GM19463 (cell line): ENCODE results near the gene OTP.

ENCODE experiments used
- ATAC-seq: cut with Tn5 transposase; IDR thresholded peaks from one replicate; pipeline ENCODE4 v1.9.1; 2021; ENCODE audit warnings: mild to moderate bottlenecking, moderate library complexity; ENCODE audit not compliant: unreplicated experiment

OTP gene

DNA sequence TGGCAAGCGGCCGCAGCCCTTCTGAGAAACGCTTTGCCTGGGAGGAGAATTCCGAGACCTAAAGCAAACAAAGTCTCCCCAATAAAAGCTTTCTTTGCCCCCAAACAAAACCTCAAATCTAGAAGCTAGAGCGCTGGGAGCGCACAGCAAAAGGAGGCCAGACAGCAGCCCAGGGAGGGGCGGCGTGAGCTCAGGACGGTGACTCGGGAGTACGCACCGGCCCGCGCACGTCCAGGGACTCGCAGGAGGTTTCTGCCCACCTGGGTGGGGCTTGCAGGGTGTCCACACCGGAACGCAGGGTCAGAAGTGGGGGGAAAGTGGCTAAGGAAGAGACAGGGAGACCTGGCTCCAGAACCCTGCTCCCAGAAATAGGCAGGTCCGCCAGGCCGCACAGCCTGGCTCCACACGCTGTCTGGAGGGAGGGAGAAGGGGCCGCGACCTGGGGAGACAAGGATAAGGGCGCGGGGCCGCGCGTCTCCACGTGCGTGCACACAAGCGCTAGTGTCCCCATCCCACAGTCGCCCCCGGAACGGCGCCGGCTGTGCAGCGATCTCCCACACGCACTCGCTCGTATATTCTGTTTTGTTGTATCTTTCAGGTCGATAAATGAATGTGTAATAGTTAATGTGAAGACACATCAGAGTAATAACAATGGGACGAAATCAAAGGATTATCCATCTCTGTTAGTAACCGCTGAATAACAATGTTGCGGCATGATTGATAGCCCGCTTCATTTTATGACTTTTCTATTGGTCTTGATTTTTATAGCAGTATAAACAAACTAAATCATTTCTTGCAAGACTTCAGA lies 2.3 kb upstream of the OTP start:
- no peak for ATAC-seq

DNA sequence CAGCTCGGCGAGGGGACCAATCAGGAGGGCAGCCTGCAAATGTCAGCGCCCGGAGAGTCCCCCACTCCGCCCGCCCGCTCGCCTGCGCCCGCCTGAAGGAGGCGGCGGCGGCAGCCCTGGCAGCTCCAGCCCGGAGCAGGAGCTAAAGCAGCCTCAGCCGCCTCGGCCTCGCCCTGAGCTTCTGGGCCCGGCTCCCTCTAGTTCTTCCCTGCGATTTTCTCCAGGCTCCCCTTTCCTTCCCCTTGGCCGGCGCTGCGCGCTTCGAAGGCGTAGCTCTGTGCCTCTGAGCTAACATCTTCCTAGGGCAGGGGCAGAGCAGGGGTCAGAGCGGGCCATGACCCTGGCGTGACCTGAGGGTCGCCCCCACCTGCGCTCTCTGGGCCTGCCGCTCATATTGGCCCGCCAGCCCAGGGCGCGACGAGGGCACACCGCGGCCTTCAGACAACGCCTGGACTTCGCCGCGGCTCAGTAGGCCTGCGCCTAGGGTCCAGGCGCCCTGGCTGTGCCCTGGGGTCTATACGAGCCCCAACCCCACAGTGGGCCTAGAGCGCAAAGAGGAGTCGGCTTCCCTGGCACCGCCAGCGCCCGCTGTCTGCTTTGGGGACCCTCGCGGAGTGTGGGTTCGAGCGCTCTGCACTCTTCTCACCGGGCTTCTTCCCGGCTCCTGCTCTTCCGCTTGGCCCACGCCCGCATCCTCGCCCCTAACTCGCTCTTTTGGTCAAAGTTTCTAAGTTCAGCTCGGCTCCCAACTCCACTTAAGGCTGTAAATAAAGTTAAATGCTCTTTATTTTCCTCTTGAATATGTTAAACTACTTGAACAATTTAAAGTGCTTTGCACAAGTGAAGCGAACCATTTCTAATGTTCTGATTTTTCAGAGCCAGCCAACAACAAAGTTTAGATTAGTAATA lies 504 bp upstream of the OTP start:
- ATAC-seq, result no peak

DNA sequence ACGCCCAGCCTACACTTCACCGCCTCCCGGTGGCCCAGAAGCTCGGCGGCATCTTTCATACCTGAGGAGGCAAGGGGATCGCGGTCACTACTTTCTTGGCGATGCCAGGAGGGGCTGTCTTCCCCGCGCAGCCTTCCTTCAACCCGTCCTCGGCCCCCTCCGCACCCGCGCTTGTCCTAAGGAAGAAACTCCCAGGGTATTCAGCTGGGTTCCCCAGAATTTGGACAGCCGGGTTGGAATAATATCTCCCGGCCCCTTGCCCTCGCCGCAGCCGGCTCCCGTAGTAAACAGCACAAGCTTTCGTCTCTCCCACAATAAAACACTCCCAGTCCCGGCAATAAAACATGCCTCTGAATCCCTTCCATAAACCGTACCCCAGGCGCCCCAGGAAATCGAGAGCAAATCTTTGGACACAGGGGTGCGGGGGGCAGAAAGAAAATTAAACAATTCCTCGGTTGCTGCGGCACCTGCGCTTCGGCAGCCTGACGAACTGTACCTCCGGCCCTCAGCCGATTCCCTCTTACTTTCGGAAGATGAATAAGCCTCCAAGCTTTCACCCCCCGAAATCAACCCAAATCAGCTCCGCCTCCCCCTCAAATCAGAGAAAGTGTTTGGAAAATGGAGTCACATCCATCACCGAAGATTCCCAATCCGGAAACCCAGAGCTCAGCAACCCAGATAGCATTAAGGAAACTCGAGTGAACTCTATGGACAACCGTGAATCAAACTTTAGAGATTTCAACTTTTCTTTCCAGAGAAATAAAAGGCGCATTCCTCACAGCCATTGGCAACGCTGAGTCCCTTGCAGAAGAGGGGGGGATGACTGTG lies 1.1 kb downstream of the OTP start:
- ATAC-seq, result no peak

DNA sequence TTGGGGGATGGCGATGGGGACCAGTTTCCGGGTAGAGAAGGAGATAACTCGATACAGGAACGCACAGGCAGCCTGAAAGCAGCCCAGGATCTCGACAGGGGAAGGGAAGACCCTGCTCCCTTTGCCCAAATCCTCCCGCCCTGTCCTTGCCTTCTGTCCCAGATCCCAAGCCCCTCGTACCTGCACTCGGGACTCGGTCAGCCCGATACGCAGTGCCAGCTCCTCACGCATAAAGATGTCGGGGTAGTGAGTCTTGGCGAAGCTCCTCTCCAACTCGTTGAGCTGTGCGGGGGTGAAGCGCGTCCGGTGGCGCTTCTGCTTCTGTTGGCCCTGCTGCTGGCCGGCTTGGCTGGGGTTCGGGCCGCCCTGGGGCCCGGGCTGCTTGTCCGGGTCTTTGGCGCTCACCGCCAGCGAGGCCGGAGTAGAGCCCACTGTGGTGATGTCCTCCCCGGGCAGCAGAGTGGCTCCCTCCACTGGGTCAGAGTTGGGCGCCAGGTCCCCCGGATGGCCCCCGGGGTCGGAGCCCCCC lies 1.8 kb downstream of the OTP start:
- ATAC-seq, result no peak

GRCh38 chr5:77635917-77636640 lies 2.4 kb downstream of the OTP start:
- no peak for ATAC-seq

DNA sequence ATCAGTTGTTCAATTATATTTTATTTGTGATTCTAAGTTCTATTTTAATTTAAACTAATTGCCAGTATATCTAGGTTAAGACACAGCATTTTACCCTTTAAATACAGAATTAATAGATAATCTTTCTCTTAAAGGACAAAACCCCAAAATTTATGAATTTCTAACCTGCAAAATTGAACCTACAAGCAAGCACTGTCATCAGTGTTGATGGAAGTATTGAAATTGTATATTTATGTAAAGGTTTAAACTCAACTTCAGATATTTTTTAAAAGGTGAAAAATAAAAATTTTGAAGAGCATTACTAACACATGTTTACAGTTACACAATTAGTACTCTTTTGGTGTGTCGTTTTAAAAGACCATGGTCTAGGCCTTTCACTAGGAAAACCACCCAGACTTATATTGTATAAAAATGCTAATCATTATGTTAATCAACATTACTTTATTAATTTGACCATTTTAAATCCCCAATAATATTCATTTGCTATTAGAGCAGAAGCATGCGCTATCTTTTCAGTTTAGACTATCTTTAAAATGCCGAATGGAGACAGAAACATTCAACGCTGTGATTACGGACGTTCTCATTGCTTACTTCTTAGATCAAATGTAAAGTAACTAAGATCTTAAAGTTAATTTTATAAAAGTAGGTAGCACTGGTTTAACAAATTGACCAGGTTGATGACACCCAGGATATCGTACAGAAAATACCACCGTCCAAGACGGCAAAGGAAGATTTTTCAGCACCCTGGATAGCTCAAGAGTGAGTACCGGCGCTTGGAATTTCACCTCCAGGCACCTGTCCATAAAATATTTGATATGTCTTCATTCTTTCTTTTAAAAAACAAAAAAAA lies 3.2 kb downstream of the OTP start:
- no peak for ATAC-seq

DNA sequence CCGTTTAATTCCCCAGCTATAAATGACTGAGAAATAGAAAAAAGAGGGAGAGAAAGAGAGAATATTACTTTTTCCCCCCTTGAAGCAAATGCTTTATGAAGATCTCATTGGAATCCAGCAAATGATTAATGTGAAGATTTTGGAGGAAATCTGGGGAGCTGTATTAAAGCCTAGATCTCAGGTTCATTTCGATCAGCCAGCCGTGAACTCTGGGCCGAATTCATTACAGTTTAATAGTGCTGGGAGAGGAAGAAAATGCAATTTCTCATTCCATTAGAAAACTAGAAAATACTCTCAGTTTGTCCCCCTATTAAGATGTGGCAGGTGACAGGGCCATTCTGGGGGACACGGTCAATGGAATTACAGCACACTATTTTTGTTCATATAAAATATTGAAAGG lies 4.8 kb downstream of the OTP start:
- no peak for ATAC-seq

- no peak for ATAC-seq
These were observed 5.3 kb downstream of the OTP start for GRCh38 chr5:77633207-77633675.

DNA sequence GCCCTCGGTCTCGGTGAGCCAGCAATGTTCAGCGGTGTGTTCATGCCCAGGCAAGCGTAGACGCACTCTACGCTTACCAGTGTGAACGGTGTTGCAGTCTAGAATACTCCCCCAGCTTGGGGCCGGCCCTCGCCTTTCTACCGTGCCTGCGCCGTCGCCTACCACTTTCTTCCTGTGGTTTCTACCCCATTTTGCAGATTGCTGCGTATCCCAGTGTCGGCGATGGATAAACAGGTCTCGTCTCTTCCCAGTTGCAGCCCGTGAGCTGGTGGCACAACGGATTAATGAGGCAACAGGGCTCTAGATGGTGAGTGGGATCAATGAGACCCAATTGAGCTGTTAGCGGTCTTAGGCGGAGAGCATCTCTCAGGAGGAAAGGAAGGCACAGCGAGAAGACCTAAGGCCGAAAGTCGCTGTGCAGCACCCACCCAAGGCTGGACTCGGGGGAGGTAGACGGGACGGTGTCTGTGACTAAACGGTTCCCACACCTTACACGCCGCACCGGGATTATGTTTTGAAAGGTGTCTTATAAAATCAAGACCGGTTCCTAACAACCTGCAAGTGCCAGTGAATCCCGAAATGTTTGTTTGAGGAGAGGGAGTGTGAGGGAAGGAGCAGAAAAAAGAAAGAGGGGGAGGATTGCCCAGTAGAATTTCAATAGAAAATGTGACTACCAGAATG lies 5.8 kb downstream of the OTP start:
- no peak for ATAC-seq

- ATAC-seq, result peak; percentile 83
These were observed 8.3 kb downstream of the OTP start for GRCh38 chr5:77630114-77630680.

DNA sequence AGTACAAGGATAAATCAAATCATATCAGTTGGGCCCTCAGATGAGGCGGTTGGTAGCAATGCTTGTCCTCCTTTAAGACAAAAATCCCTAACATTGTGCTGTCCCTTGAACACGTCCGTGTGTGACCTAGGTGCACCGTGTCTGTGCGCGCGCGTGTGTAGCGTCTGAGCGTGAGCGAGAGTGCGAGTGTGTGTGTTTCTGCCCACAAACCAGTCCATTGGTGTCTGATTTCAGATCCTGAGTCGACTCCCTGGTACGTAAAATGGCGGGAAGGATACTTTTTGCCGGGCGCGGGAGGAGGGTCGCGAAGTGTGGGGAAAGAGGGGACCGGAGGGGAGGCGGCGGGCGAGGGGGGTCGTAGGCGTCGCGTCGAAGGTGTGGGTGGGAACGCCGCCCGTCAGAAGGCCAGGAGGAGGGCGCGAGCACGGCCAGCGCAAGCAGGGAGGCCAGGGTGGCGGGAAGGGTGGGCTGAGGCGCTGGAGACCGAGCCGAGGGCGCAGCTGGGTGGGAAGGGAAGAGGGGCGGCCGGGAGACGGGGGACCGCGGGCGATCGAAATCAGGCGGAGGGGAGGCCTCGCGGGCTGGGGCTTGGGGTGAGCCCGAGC lies 8.9 kb downstream of the OTP start:
- ATAC-seq, result peak; percentile 3

- ATAC-seq, result no peak
These were observed 9.5 kb downstream of the OTP start for GRCh38 chr5:77628840-77629508.

- no peak for ATAC-seq
These were observed 10.4 kb downstream of the OTP start for GRCh38 chr5:77627869-77628674.

- ATAC-seq, result no peak
These were observed 15.2 kb downstream of the OTP start for GRCh38 chr5:77623203-77623740.

DNA sequence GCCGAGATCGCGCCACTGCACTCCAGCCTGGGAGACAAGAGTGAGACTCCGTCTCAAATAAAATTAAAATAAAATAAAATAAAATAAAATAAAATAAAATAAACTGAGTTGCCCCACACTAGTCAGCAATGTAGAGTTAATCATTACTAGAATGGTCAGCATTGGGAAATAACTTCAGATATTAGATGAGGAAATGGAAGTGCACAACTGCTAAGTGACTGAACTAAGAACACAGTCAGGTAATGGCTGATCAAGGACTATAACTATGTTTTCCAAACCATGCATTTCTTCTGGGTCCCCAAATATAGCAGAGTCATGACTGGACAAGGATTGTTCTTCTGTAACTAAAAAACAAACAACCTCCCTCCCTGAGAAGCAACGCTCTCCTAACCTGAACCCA lies 17.1 kb downstream of the OTP start:
- ATAC-seq, result no peak

- ATAC-seq, result no peak
These were observed 18.1 kb downstream of the OTP start for GRCh38 chr5:77620405-77620804.
